CD8-positive, alpha-beta memory T cell (primary cell): ENCODE measurements around the gene TCN2. TPM values are rescaled to one million over a fixed set of nuclear protein-coding genes. Genes with fewer than 3 reads are reported as not detected.
A peak's percentile ranks its signal among the peaks of the same experiment; 100 is the strongest.

Experiments used
- CTCF ChIA-PET: fragments of 350-600 bp; sonication (Branson Sonifier 250); formaldehyde crosslinking; loops from one replicate; lab custom pipeline; 2021; ENCODE audit warnings: antibody characterized with exemption; lab: Charles Lee
- POLR2A ChIA-PET: fragments of 350-600 bp; sonication (Branson Sonifier 250); formaldehyde crosslinking; loops from one replicate; lab custom pipeline; 2021; ENCODE audit warnings: antibody characterized with exemption; lab: Charles Lee
- DNase-seq, 5 donors: peaks; one replicate each; pipeline versions ENCODE4 v3.0.0 to v3.0.0-alpha.2; 2020 to 2022; ENCODE audit warnings: mixed read lengths in 1 of 5
- H3K27ac ChIP-seq: one replicate; pipeline ENCODE4 v1.7.0; 2013; ENCODE audit warnings: low read depth, mild to moderate bottlenecking, low read length, moderate library complexity
- H3K27me3 ChIP-seq: 2 replicates; pipeline ENCODE4 v1.7.0; 2013; ENCODE audit warnings: low read length, mild to moderate bottlenecking; ENCODE audit not compliant: insufficient read depth, poor library complexity, severe bottlenecking
- H3K36me3 ChIP-seq: 2 replicates; pipeline ENCODE4 v1.7.0; 2013; ENCODE audit warnings: mild to moderate bottlenecking, low read length, moderate library complexity; ENCODE audit not compliant: insufficient read depth
- H3K4me1 ChIP-seq: 2 replicates; pipeline ENCODE4 v1.7.0; 2013; ENCODE audit warnings: mild to moderate bottlenecking, low read length, moderate library complexity; ENCODE audit not compliant: insufficient read depth
- H3K4me3 ChIP-seq: 2 replicates; pipeline ENCODE4 v1.7.0; 2013; ENCODE audit warnings: mild to moderate bottlenecking, low read length
- H3K9me3 ChIP-seq: 2 replicates; pipeline ENCODE4 v1.7.0; 2013; ENCODE audit warnings: mild to moderate bottlenecking, low read length
- H3K27ac Mint-ChIP-seq, 8 donors: one replicate each; pipeline ENCODE4 v1.8.0; 2020 to 2021; ENCODE audit warnings: mixed read lengths in 8 of 8, mild to moderate bottlenecking in 6 of 8, inconsistent platforms in 3 of 8, moderate library complexity in 3 of 8
- H3K27me3 Mint-ChIP-seq, 2 donors: one replicate each; pipeline ENCODE4 v1.8.0; 2020 to 2021; ENCODE audit warnings: mixed read lengths in 2 of 2, mild to moderate bottlenecking in 1 of 2, moderate library complexity in 1 of 2
- H3K36me3 Mint-ChIP-seq, 3 donors: one replicate each; pipeline ENCODE4 v1.8.0; 2020 to 2021; ENCODE audit warnings: mixed read lengths in 3 of 3, inconsistent platforms in 1 of 3, mild to moderate bottlenecking in 1 of 3
- H3K4me1 Mint-ChIP-seq, 3 donors: one replicate each; pipeline ENCODE4 v1.8.0; 2020 to 2021; ENCODE audit warnings: mixed read lengths in 3 of 3, inconsistent platforms in 1 of 3, mild to moderate bottlenecking in 1 of 3
- H3K4me3 Mint-ChIP-seq, 7 donors: one replicate each; pipeline ENCODE4 v1.8.0; 2020 to 2021; ENCODE audit warnings: mixed read lengths in 7 of 7, mild to moderate bottlenecking in 6 of 7, moderate library complexity in 4 of 7, inconsistent platforms in 2 of 7
- H3K9me3 Mint-ChIP-seq, 5 donors: one replicate each; pipeline ENCODE4 v1.8.0; 2020 to 2022; ENCODE audit warnings: mixed read lengths in 5 of 5, mild to moderate bottlenecking in 3 of 5, moderate library complexity in 2 of 5, inconsistent platforms in 1 of 5
- polyA plus RNA-seq: library from polyadenylated mRNA; unstranded; fragments of 300-500 nt; fragmentation: Illumina TruSeq; gene quantifications from one replicate; pipeline ENCODE4 v1.2.3, GENCODE V29; 2021
- total RNA-seq, 2 experiments: library from RNA; stranded (reverse); gene quantifications; one replicate each; pipeline ENCODE4 v1.2.3, GENCODE V29; 2021

Gene TCN2
- total and polyA plus RNA-seq, 3 experiments from 2014 or later, result 0.11 to 0.63 (median 0.28) TPM

DNA sequence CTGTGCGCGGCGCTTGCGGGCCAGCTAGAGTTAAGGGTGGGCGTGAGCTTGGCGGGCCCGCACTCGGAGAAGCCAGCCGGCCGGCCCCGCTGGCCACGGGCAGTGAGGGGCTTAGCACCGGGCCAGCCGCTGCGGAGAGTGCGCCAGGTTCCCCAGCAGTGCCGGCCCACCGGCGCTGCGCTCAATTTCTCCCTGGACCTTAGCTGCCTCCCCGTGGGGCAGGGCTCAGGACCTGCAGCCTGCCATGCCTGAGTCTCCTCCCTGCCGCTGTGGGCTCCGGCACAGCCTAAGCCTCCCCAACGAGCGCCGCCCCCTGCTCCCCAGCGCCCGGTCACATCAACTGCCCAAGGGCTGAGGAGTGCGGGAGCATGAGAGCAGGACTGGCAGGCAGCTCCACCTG lies 10.1 kb upstream of the TCN2 start:
- POLR2A ChIA-PET, result no interaction called here
- no peak overlapping the region for H3K4me3 ChIP-seq
- no peak overlapping the region for H3K27ac ChIP-seq
- CTCF ChIA-PET, result no interaction called here
- DNase-seq, result no peak
- Mint-ChIP-seq H3K27ac (no peak overlapping the region), H3K9me3 (no peaks in the 10 kb centered on the region), H3K36me3 (no peaks in the 10 kb centered on the region), H3K4me3 (no peak overlapping the region), H3K27me3 (peaks cover 0 to 15% of the 10 kb centered on the region in 2 donors), H3K4me1 (no peaks in the 10 kb centered on the region)
- H3K27me3 ChIP-seq, result no peaks in the 10 kb centered on the region
- H3K36me3 ChIP-seq, result no peaks in the 10 kb centered on the region
- no peaks in the 10 kb centered on the region for H3K9me3 ChIP-seq
- no peaks in the 10 kb centered on the region for H3K4me1 ChIP-seq

- H3K4me3 ChIP-seq, result no peak overlapping the region
- DNase-seq, result no peak
- H3K36me3 Mint-ChIP-seq, result no peaks in the 10 kb centered on the region
- H3K4me1 Mint-ChIP-seq, result no peaks in the 10 kb centered on the region
- H3K9me3 Mint-ChIP-seq, result no peaks in the 10 kb centered on the region
- no peak overlapping the region for H3K27ac Mint-ChIP-seq
- no peaks in the 10 kb centered on the region for H3K27me3 ChIP-seq
- ChIA-PET POLR2A (no interaction called here), CTCF (no interaction called here)
- H3K27ac ChIP-seq, result no peak overlapping the region
- no peaks in the 10 kb centered on the region for H3K36me3 ChIP-seq
- H3K4me3 Mint-ChIP-seq, result no peak overlapping the region
- peaks cover 0 to 9% of the 10 kb centered on the region in 2 donors for H3K27me3 Mint-ChIP-seq
- no peaks in the 10 kb centered on the region for H3K9me3 ChIP-seq
- no peaks in the 10 kb centered on the region for H3K4me1 ChIP-seq
Measured at GRCh38 chr22:30598986-30599385, 8.0 kb upstream of the TCN2 start.

DNA sequence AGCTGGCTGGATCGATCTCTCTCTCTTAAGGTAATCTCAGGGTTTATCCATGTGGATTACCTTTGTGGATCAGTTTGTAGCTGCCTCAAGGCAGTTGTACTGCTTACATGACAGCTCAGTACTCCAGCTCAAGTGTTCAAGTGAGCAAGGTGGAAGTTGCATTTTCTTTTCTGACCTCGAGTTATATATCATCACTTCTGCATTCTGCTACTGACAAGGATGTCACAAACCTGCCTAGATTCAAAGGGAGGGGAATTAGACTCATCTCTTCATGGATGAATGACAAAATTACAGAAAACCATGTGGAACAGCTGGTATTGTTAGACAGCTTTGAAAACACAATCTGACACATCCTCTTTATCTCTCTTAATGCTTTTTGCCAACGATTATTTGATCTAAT lies 6.1 kb upstream of the TCN2 start:
- DNase-seq, result no peak
- Histone ChIP-seq H3K36me3 (no peaks in the 10 kb centered on the region), H3K4me3 (no peak overlapping the region), H3K4me1 (peaks cover 4% of the 10 kb centered on the region), H3K27ac (no peak overlapping the region), H3K9me3 (no peaks in the 10 kb centered on the region), H3K27me3 (no peaks in the 10 kb centered on the region)
- ChIA-PET CTCF (no interaction called here), POLR2A (interaction anchor here (0.7 kb wide), 1 partner anchor 288 kb away, joined by 4 read pairs; no protein-coding TSS in a partner anchor)
- Mint-ChIP-seq H3K36me3 (no peaks in the 10 kb centered on the region), H3K4me3 (no peak overlapping the region), H3K27ac (no peak overlapping the region), H3K27me3 (peaks cover 2 to 5% of the 10 kb centered on the region in 2 donors), H3K9me3 (no peaks in the 10 kb centered on the region), H3K4me1 (peaks cover 5 to 6% (median 6%) of the 10 kb centered on the region in 3 donors)

DNA sequence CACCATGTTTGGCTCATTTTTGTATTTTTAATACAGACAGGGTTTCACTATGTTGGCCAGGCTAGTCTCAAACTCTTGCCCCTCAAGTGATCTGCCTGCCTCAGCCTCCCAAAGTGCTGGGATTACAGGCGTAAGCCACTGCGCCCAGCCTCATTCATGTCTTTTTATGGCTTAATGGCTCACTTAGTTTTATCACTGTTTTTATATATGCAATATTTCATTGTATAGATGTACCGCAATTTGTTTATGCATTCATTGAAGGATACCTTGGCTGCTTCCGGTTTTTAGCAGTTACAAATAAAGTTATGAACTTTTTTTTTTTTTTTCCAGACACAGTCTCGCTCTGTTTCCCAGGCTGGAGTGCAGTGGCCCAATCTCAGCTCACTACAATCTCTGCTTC lies 5.5 kb upstream of the TCN2 start:
- no peak overlapping the region for H3K4me3 Mint-ChIP-seq
- peaks cover 5 to 7% (median 7%) of the 10 kb centered on the region in 3 donors for H3K4me1 Mint-ChIP-seq
- H3K27me3 ChIP-seq, result no peaks in the 10 kb centered on the region
- H3K9me3 Mint-ChIP-seq, result no peaks in the 10 kb centered on the region
- no peaks in the 10 kb centered on the region for H3K9me3 ChIP-seq
- H3K36me3 Mint-ChIP-seq, result no peaks in the 10 kb centered on the region
- H3K4me3 ChIP-seq, result no peak overlapping the region
- H3K36me3 ChIP-seq, result no peaks in the 10 kb centered on the region
- DNase-seq, result no peak
- no peak overlapping the region for H3K27ac Mint-ChIP-seq
- peaks cover 9% of the 10 kb centered on the region for H3K4me1 ChIP-seq
- H3K27ac ChIP-seq, result no peak overlapping the region
- H3K27me3 Mint-ChIP-seq, result peaks cover 2 to 5% of the 10 kb centered on the region in 2 donors
- ChIA-PET POLR2A (interaction anchor here (0.6 to 0.7 kb wide), 2 partner anchors 61 to 288 kb away, joined by 3 to 4 read pairs; no protein-coding TSS in a partner anchor), CTCF (no interaction called here)

DNA sequence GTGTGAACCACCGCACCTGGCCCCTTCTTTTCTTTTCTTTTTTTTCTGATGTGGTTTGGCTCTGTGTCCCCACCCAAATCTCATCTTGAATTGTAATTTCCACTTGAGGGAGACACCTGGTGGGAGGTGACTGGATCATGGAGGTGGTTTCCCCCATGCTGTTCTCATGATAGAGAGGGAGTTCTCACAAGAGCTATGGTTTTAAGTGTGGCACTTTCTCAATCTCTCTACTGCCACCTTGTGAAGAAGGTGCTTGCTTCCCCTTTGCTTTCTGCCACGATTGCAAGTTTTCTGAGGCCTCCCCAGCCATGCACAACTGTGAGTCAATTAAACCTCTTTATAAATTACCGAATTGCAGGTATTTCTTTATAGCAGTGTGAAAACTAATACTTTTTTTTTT lies 4.9 kb upstream of the TCN2 start:
- Mint-ChIP-seq H3K4me1 (peaks cover 9 to 11% (median 9%) of the 10 kb centered on the region in 3 donors), H3K4me3 (peak overlapping the region in 1 of 7 donors; percentile 2), H3K9me3 (no peaks in the 10 kb centered on the region), H3K36me3 (no peaks in the 10 kb centered on the region), H3K27ac (peak overlapping the region in 1 of 8 donors; percentile 31), H3K27me3 (peaks cover 2 to 5% of the 10 kb centered on the region in 2 donors)
- Histone ChIP-seq H3K4me1 (peaks cover 13% of the 10 kb centered on the region), H3K27ac (no peak overlapping the region), H3K9me3 (no peaks in the 10 kb centered on the region), H3K27me3 (no peaks in the 10 kb centered on the region), H3K36me3 (no peaks in the 10 kb centered on the region), H3K4me3 (no peak overlapping the region)
- CTCF ChIA-PET, result interaction anchor here (1.4 kb wide), 1 partner anchor 11 kb away, joined by 3 read pairs; the partner anchor contains the start of gene PES1
- POLR2A ChIA-PET, result interaction anchor here (0.6 kb wide), 1 partner anchor 61 kb away, joined by 3 read pairs; no protein-coding TSS in a partner anchor
- DNase-seq, result peak in 1 of 5 donors; percentile 9

DNA sequence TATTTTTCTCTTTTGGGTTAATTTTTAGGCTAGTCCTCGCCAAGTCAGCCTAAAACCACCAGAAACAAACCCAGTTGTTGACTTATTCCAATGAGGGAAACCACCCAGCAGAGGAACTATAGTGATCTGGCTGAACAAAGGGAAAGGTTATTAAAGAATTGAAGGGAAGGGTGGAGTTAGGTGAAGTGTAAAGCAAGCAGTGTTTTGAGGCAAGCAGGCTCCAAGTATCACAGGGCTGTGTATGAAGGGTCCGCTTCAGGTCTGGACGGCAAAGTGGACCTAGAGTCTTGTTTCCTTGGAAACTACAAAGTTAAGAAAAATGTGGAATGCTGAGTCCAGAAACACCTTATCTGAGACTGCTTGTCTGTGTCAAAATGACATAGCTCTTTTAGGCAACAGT lies 3.2 kb upstream of the TCN2 start:
- Mint-ChIP-seq H3K9me3 (no peaks in the 10 kb centered on the region), H3K27me3 (peaks cover 2 to 3% of the 10 kb centered on the region in 2 donors), H3K27ac (peak overlapping the region in 1 of 8 donors; percentile 61), H3K36me3 (no peaks in the 10 kb centered on the region), H3K4me1 (peaks cover 13 to 17% (median 15%) of the 10 kb centered on the region in 3 donors), H3K4me3 (peak overlapping the region in 1 of 7 donors; percentile 29)
- Histone ChIP-seq H3K9me3 (no peaks in the 10 kb centered on the region), H3K36me3 (no peaks in the 10 kb centered on the region), H3K27ac (no peak overlapping the region), H3K4me3 (no peak overlapping the region), H3K27me3 (no peaks in the 10 kb centered on the region), H3K4me1 (peaks cover 18% of the 10 kb centered on the region)
- ChIA-PET POLR2A (no interaction called here), CTCF (interaction anchor here (0.8 to 1.2 kb wide), 2 partner anchors 16 to 31 kb away, joined by 3 read pairs; no protein-coding TSS in a partner anchor)
- no peak for DNase-seq

GRCh38 chr22:30604723-30605122 lies 2.3 kb upstream of the TCN2 start:
- Histone ChIP-seq H3K4me1 (peaks cover 18% of the 10 kb centered on the region), H3K36me3 (no peaks in the 10 kb centered on the region), H3K4me3 (no peak overlapping the region), H3K27me3 (no peaks in the 10 kb centered on the region), H3K9me3 (no peaks in the 10 kb centered on the region), H3K27ac (no peak overlapping the region)
- Mint-ChIP-seq H3K9me3 (no peaks in the 10 kb centered on the region), H3K4me1 (peaks cover 13 to 17% (median 15%) of the 10 kb centered on the region in 3 donors), H3K27ac (no peak overlapping the region), H3K27me3 (peaks cover 4 to 8% of the 10 kb centered on the region in 2 donors), H3K4me3 (no peak overlapping the region), H3K36me3 (no peaks in the 10 kb centered on the region)
- POLR2A ChIA-PET, result no interaction called here
- CTCF ChIA-PET, result interaction anchor here (0.8 to 1.2 kb wide), 3 partner anchors 12 to 30 kb away, joined by 3 read pairs; no protein-coding TSS in a partner anchor
- DNase-seq, result no peak

DNA sequence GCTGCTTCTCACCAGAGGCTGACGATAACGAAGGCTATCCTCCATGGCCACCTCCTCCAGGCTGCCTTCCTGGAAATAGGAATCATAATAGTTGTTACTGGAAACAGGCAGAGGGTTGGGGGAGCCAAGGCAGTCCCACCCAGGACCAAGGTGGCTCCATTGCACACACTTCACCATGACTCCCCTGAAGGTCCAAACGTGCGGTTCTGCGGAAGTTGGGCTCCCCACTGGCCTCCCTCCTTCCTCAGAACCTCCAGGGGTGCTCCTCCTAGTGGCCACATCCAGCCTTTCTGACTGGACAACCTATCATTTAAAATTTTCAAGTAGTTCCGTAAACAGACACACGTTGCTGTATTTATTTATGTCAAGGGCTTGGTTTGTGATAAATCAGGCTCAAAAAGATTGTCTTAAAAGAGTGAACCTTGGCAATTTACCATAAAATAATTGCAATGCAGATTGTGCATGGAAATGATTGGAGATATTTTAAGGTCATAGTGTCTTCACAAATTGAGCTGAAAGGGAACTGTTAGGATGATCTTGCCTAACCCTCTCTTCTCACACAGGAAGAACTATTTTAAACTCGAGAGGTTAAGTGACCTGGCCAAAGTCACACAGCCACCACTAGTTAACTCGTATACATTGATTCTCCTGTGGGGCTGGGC lies 1.4 kb upstream of the TCN2 start:
- POLR2A ChIA-PET, result no interaction called here
- H3K4me3 Mint-ChIP-seq, result peak overlapping the region in 5 of 7 donors; percentile 3 to 58 (median 37)

More for the DNA sequence above, 1.4 kb upstream of the TCN2 start:
- Mint-ChIP-seq H3K36me3 (no peaks in the 10 kb centered on the region), H3K9me3 (no peaks in the 10 kb centered on the region), H3K27ac (peak overlapping the region in 1 of 8 donors; percentile 29), H3K4me1 (peaks cover 13 to 17% (median 15%) of the 10 kb centered on the region in 3 donors), H3K27me3 (peaks cover 4 to 9% of the 10 kb centered on the region in 2 donors)
- Histone ChIP-seq H3K27me3 (no peaks in the 10 kb centered on the region), H3K4me3 (no peak overlapping the region), H3K36me3 (no peaks in the 10 kb centered on the region), H3K27ac (no peak overlapping the region), H3K9me3 (no peaks in the 10 kb centered on the region), H3K4me1 (peaks cover 18% of the 10 kb centered on the region)
- peak in 3 of 5 donors; percentile 15 to 27 (median 16) for DNase-seq
- CTCF ChIA-PET, result interaction anchor here (1.2 kb wide), 1 partner anchor 10 kb away, joined by 3 read pairs; no protein-coding TSS in a partner anchor
